Neural cell (in vitro differentiated cells): ENCODE results near the gene DNMT3L. TPM values are rescaled to one million over a fixed set of nuclear protein-coding genes. Genes with fewer than 3 reads are reported as not detected.
"Not testable (repeated sequence)": the region's sequence is repeated elsewhere in the genome, so short reads cannot be mapped to it uniquely, and the experiment has no call there.

Experiments used
- H2AFZ ChIP-seq: fragments of 200-600, 300-800 bp; sonication (generic), shearing (Covaris generic); 2 replicates; pipeline ENCODE4 v1.6.0; 2014; ENCODE audit warnings: low read depth, mild to moderate bottlenecking, antibody characterized with exemption, low read length, moderate library complexity
- H3F3A ChIP-seq: fragments of 200-600 bp; shearing (Covaris generic); 2 replicates; pipeline ENCODE4 v1.6.1; 2016; ENCODE audit warnings: mild to moderate bottlenecking, moderate library complexity, mixed read lengths, antibody characterized with exemption, low read length; ENCODE audit not compliant: insufficient read depth, poor library complexity, severe bottlenecking
- H3K27ac ChIP-seq: fragments of 200-600, 300-800 bp; sonication (generic), shearing (Covaris generic); 2 replicates; pipeline ENCODE4 v1.5.1; 2014; ENCODE audit warnings: mild to moderate bottlenecking, low read length, moderate library complexity
- H3K27me3 ChIP-seq: fragments of 300-800, 200-600 bp; sonication (generic), shearing (Covaris generic); 2 replicates; pipeline ENCODE4 v1.6.0; 2014; ENCODE audit warnings: mild to moderate bottlenecking, low read depth, low read length, moderate library complexity; ENCODE audit not compliant: insufficient read depth
- H3K36me3 ChIP-seq: fragments of 300-800, 200-600 bp; sonication (generic), shearing (Covaris generic); 2 replicates; pipeline ENCODE4 v1.5.1; 2014; ENCODE audit warnings: mild to moderate bottlenecking, antibody characterized with exemption, low read length, moderate library complexity; ENCODE audit not compliant: insufficient read depth
- H3K4me2 ChIP-seq: fragments of 300-800, 200-600 bp; sonication (generic), shearing (Covaris generic); 2 replicates; pipeline ENCODE4 v1.6.0; 2014; ENCODE audit warnings: mild to moderate bottlenecking, low read length
- H3K4me3 ChIP-seq: fragments of 300-800, 200-600 bp; sonication (generic), shearing (Covaris generic); 2 replicates; pipeline ENCODE4 v1.5.1; 2014; ENCODE audit warnings: mild to moderate bottlenecking, low read length, moderate library complexity
- H3K79me2 ChIP-seq: fragments of 200-600 bp; shearing (Covaris generic); replicated peaks from 2 replicates; pipeline ENCODE4 v1.6.0; 2014; ENCODE audit warnings: mild to moderate bottlenecking, low read length, moderate library complexity; ENCODE audit not compliant: insufficient read depth
- H3K9ac ChIP-seq: fragments of 300-800, 200-600 bp; sonication (generic), shearing (Covaris generic); 2 replicates; pipeline ENCODE4 v1.6.1; 2016; ENCODE audit warnings: mild to moderate bottlenecking, low read length, mixed read lengths
- H3K9me2 ChIP-seq: fragments of 200-600 bp; shearing (Covaris generic); 2 replicates; pipeline ENCODE4 v1.6.1; 2016; ENCODE audit warnings: mild to moderate bottlenecking, low read length, mixed read lengths; ENCODE audit not compliant: insufficient read depth
- H3K9me3 ChIP-seq: fragments of 200-600, 300-800 bp; sonication (generic), shearing (Covaris generic); 2 replicates; pipeline ENCODE4 v1.6.1; 2016; ENCODE audit warnings: mild to moderate bottlenecking, mixed run types, low read length, moderate library complexity, mixed read lengths
- H4K20me1 ChIP-seq: fragments of 200-600 bp; shearing (Covaris generic); 2 replicates; pipeline ENCODE4 v1.6.1; 2016; ENCODE audit warnings: mild to moderate bottlenecking, mixed run types; ENCODE audit not compliant: insufficient read depth
- CTCF ChIP-seq: fragments of 450-650 bp; IDR thresholded peaks from 2 replicates; pipeline ENCODE4 v1.5.1; 2014; ENCODE audit warnings: antibody characterized with exemption, mild to moderate bottlenecking, moderate library complexity; ENCODE audit not compliant: poor library complexity, severe bottlenecking
- EP300 ChIP-seq: fragments of 450-650 bp; conservative IDR thresholded peaks from 2 replicates; pipeline ENCODE4 v1.6.1; 2014; ENCODE audit warnings: antibody characterized with exemption, mild to moderate bottlenecking, moderate library complexity; ENCODE audit not compliant: poor library complexity, severe bottlenecking
- EZH2 ChIP-seq: fragments of 200-600, 300-800 bp; shearing (Covaris generic), sonication (generic); IDR thresholded peaks from 2 replicates; pipeline ENCODE4 v1.6.1; 2014; ENCODE audit warnings: antibody characterized with exemption, low read length, borderline replicate concordance, mild to moderate bottlenecking; ENCODE audit not compliant: insufficient read depth, poor library complexity, severe bottlenecking
- MXI1 ChIP-seq: fragments of 450-650 bp; conservative IDR thresholded peaks from 2 replicates; pipeline ENCODE4 v1.6.1; 2014; ENCODE audit warnings: antibody characterized with exemption, mild to moderate bottlenecking; ENCODE audit not compliant: poor library complexity, severe bottlenecking
- POLR2AphosphoS5 ChIP-seq: IDR thresholded peaks from 2 replicates; pipeline ENCODE4 v1.6.1; 2012
- RAD21 ChIP-seq: fragments of 450-650 bp; conservative IDR thresholded peaks from 2 replicates; pipeline ENCODE4 v1.6.1; 2014; ENCODE audit warnings: antibody characterized with exemption, mild to moderate bottlenecking, moderate library complexity
- SMC3 ChIP-seq: fragments of 450-650 bp; conservative IDR thresholded peaks from 2 replicates; pipeline ENCODE4 v1.6.1; 2014; ENCODE audit warnings: antibody characterized with exemption, mild to moderate bottlenecking, moderate library complexity; ENCODE audit not compliant: poor library complexity
- TAF1 ChIP-seq: IDR thresholded peaks from 2 replicates; pipeline ENCODE4 v1.6.1; 2012; ENCODE audit warnings: low read depth
- polyA plus RNA-seq: library from polyadenylated mRNA; depleted of rRNA; stranded (reverse); fragments of >200 nt; gene quantifications from 2 replicates; pipeline ENCODE4 v1.2.3, GENCODE V29; 2014
- TF ChIP-seq, protein P1 (sequence below): IDR thresholded peaks from 2 replicates; pipeline ENCODE4 v1.6.1; 2012; ENCODE audit warnings: borderline replicate concordance

DNMT3L gene
- polyA plus RNA-seq, 1 donor from 2014 or later, result not detected

DNA sequence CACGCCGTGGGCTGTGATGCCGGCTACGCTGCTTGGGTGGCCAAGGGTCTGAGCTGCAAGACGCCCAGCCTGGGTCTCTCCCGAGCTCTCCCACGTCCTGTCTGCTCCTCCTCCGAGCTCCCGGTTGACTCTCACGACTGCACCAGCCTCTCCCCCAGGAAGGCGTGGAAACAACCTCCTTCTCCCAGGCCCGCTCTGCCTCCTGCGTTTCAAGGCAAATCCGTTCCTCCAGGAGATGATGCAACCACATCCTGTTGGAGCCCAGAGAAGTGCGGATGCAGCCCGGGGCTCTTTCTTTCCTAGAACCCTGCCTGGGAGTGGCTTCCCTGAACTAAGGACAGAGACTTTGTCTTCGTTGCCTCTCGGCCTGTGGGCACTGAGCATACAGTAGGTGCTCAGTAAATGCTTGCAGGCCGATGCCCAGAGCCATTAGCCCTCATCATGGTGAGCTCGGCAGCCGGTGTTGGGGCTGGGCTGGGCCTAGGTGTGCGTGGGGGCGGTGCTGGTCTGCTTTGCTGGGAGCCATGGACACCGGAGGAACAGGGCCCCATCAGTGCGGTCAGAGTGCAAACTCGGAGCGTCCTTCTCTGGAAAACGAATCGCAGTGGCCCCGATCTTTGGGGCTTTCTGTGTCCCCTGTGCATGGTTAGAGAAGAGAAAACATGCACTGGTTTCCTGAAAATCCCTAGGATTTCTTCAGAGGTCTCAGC, 59.0 kb downstream of the DNMT3L start:
- not testable (repeated sequence) for H3K9ac ChIP-seq, H3K79me2 ChIP-seq, H2AFZ ChIP-seq, H3K9me3 ChIP-seq, H3K27ac ChIP-seq, H3K36me3 ChIP-seq, H3K27me3 ChIP-seq, H3K9me2 ChIP-seq, H3K4me3 ChIP-seq, H4K20me1 ChIP-seq, H3K4me2 ChIP-seq, H3F3A ChIP-seq

DNA sequence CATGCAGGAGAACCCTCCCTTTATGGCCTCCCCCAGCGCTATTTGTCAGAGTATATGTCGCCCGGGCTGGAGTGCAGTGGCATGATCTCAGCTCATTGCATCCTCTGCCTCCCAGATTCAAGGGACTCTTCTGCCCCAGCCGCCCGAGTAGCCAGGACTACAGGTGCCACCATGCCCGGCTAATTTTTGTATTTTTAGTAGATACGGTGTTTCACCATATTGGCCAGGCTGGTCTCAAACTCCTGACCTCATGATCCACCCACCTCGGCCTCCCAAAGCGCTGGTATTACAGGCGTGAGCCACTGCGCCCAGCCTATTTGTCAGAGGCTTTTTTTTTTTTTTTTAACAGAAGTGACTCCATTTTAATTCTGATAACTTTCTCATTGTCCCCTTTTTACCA, 61.7 kb downstream of the DNMT3L start:
- not testable (repeated sequence) for H3K79me2 ChIP-seq, H3K27me3 ChIP-seq, H4K20me1 ChIP-seq, H3K27ac ChIP-seq, H2AFZ ChIP-seq, H3K4me3 ChIP-seq, H3K9ac ChIP-seq, H3K4me2 ChIP-seq, H3K36me3 ChIP-seq, H3K9me3 ChIP-seq, H3K9me2 ChIP-seq, H3F3A ChIP-seq

- Histone ChIP-seq H3K9me2 (no peaks in the 10 kb centered on the region), H3K27me3 (no peaks in the 10 kb centered on the region), H3K79me2 (no peaks in the 10 kb centered on the region), H3K9ac (no peak overlapping the region), H3K27ac (no peak overlapping the region), H4K20me1 (no peaks in the 10 kb centered on the region), H3F3A (no peaks in the 10 kb centered on the region), H3K4me2 (no peak overlapping the region), H3K9me3 (no peaks in the 10 kb centered on the region), H3K36me3 (no peaks in the 10 kb centered on the region), H3K4me3 (no peak overlapping the region), H2AFZ (no peak overlapping the region)
- TF ChIP-seq, protein P1, sequence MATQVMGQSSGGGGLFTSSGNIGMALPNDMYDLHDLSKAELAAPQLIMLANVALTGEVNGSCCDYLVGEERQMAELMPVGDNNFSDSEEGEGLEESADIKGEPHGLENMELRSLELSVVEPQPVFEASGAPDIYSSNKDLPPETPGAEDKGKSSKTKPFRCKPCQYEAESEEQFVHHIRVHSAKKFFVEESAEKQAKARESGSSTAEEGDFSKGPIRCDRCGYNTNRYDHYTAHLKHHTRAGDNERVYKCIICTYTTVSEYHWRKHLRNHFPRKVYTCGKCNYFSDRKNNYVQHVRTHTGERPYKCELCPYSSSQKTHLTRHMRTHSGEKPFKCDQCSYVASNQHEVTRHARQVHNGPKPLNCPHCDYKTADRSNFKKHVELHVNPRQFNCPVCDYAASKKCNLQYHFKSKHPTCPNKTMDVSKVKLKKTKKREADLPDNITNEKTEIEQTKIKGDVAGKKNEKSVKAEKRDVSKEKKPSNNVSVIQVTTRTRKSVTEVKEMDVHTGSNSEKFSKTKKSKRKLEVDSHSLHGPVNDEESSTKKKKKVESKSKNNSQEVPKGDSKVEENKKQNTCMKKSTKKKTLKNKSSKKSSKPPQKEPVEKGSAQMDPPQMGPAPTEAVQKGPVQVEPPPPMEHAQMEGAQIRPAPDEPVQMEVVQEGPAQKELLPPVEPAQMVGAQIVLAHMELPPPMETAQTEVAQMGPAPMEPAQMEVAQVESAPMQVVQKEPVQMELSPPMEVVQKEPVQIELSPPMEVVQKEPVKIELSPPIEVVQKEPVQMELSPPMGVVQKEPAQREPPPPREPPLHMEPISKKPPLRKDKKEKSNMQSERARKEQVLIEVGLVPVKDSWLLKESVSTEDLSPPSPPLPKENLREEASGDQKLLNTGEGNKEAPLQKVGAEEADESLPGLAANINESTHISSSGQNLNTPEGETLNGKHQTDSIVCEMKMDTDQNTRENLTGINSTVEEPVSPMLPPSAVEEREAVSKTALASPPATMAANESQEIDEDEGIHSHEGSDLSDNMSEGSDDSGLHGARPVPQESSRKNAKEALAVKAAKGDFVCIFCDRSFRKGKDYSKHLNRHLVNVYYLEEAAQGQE, result no peak
- no peak for TF ChIP-seq POLR2AphosphoS5
- TF ChIP-seq EP300, result no peak
- TF ChIP-seq SMC3, result no peak
- TF ChIP-seq EZH2, result no peak
- no peak for TF ChIP-seq MXI1
- TF ChIP-seq RAD21, result no peak
- TF ChIP-seq CTCF, result no peak
- TF ChIP-seq TAF1, result no peak
These were observed 62.2 kb downstream of the DNMT3L start for GRCh38 chr21:44199448-44199847.

DNA sequence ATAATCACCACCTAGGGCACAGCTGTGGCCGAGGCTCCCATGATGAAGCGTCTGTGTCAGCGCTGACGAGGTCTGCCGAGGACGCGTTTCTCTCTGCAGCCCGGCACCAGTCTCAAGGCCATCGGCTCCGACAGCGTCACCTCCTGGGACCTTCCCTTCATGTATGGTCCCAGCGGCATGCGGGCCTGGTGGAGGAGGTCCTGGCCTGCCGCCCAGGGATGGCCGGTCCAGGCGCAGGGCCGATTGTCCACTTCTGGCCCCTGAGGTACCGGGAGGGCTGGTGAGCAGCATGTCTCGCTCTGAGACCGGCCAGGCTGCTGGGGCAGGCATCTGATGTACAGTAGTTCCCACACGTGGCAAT, 64.6 kb downstream of the DNMT3L start:
- not testable (repeated sequence) for H3F3A ChIP-seq, H3K9me3 ChIP-seq, H3K9me2 ChIP-seq, H3K4me2 ChIP-seq, H3K27ac ChIP-seq, H3K4me3 ChIP-seq, H4K20me1 ChIP-seq, H3K36me3 ChIP-seq, H3K79me2 ChIP-seq, H2AFZ ChIP-seq, H3K27me3 ChIP-seq, H3K9ac ChIP-seq
